Stimulated activated CD8-positive, alpha-beta memory T cell treated with anti-CD3 and anti-CD28 coated beads, Interleukin-7, amount 100 ng/mL, for 4 hours (primary cell): Measurements from ENCODE around the gene NBAS.
"Not testable (repeated sequence)": the region's sequence is repeated elsewhere in the genome, so short reads cannot be mapped to it uniquely, and the experiment has no call there.

Source experiments
- DNase-seq, 2 donors: peaks; one replicate each; pipeline ENCODE4 v3.0.0-alpha.2; 2020; ENCODE audit warnings: low read depth in 2 of 2

NBAS gene

DNA sequence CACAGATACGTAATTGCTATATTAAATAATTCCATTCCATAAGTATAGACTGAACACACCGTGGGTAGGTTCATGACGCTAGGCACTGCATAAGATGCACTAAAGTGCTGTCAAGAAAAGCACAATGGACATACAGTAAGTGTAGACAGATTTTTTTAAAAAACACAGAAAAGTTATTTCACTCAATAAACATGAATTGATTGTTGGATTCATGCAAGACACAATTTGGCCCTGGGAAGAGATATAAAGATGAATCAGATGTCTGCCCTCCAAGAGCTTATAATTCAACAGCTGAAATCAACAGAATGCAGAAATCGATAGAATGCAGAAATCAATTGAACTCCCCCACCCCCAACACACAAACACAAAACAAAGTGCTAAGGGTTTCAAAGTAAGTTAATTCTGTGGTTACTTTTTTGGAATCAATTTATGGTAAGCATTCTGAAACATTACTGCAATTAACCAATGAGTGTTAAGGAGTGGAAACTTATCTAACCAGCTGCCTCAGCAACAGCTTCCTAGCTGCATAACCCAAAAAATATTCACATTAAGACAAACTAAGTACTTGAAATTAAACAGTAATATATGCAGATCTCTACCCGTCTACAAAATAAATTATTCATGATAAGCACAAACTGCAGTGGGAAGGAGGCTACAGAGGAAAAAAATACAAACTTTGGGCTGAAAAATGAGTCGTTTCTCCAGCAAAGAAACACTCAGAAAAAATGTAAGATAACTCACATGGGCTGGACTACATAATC is 1.6 kb downstream of the NBAS start:
- DNase-seq: no peak

DNA sequence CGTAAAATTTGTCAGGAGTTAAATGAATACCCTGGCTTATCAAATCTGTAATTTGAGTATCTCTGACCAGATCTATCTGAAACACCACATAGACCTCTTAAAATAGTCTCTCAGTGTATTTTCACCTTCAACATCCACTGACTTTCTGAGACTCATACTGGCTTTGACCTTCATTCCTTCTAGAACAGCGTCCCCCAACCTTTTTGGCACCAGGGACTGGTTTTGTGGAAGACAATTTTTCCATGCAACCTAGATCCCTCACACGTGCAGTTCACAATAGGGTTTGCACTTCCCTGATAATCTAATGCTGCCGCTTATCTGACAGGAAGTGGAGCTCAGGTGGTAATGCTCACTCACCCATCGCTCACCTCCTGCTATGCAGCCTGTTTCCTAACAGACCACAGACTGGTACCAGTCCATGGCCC is 3.2 kb downstream of the NBAS start:
- DNase-seq: no peak

DNA sequence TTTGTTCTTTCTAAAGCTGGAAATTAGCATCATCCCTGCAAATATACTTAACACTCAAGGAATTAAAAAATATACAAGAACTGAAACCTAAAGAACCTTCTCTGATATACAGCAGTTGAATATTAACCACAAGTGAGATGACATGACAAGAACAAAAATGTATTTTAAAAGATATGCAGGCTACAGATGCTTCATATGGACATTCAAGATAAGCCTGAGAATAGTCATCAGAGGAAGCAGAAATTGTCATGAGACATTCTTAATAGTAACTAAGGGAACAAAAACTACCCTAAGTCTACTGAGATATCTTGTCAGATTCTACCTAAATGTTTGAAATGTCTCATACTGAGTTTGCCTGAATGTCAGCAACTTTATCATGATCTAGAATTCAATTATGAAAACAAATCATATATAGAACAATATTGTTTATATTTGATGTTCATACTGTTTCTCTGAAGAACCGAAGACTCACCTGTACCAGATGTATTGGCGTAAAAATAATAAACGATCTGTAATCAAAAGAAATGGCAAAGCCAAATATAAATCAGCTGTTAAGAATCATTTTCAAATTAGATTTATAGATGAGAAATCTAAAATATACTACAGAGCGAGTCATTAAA is 4.7 kb downstream of the NBAS start:
- DNase-seq: no peak

DNA sequence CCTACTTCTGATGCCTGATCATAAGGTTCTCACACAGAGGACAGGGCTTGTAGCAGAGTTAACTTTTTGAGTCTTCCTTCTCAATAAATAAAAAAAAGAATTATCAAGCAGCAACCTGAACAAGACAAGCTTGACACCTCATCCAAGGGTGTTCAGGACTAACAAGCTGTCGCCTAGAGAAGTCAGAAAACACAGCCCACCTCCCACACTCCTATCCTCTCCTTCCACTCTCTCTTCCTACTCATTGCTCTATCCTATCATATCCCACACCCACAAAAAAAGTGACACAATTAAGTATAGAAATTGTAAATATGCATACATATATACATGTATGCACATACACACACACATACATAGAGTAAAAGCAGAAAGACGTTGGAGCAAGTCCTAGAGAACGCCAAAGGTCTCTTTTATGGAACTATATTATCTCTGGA is 5.4 kb downstream of the NBAS start:
- no peak for DNase-seq

DNA sequence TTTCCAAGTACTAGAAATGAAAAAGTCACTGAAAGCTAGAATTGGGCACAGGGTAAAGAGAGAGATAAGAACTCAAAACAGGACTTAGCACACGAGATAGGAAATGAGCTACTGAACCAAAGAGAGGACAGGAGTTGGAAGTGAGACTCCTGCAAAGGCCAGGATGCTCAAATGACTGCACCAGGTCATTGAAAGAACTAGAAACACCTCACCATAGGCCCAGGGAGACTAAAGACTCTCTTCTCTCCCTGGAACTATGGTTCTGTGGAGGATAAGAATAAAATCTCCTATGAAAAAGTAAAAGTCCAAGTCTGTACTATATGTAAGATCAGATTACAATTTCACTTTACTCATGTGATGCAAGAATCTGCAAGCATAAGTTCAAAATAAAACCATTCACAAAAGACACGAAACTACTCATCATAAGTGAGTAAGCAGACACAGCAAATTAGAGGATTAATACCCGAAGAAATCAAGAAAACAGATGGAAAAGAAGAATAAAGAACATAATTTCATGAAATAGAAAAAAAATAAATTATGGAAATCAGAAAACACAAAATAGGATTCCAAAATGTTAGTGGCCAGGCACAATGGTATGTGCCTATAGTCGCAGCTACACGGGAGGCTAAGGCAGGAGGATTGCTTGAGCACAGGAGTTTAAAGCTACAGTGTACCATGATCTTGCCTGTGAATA is 6.5 kb downstream of the NBAS start:
- DNase-seq: no peak

DNA sequence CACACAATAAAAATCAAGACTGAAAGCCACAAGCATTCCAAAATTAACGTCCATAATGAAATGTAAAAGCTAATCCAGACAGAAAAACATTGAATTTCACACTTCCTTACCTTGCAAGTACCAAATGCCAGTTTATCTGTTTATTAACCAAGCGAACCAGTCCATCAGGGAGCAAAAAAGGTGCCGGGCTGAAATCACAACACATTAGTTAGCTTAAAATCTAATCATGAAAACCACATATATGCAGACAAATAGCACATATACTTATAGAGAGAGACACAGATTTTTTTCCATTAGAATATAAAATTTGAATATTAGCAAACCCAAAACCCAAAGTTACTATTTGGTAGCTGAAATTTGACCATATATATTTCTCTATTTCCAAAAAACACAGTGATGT is 7.2 kb downstream of the NBAS start:
- no peak for DNase-seq

DNA sequence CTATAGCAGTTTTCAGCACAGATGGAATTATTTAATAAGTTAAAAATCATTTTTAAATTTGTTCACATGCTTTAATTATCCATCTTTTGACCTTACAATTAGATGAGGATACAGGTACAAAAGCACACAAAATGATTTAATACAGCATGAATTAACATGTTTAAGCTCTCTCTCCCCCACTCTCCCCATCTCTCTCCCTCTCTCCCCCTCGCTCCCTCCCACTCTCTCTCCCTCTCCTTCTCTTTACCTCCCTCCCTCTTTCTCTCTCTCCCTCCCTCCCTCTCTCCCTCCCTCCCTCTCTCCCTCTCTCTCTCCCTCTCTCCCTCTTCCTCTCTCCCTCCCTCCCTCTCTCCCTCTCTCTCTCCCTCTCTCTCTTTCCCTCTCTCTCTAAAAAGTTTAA is 7.6 kb downstream of the NBAS start:
- no peak for DNase-seq

DNA sequence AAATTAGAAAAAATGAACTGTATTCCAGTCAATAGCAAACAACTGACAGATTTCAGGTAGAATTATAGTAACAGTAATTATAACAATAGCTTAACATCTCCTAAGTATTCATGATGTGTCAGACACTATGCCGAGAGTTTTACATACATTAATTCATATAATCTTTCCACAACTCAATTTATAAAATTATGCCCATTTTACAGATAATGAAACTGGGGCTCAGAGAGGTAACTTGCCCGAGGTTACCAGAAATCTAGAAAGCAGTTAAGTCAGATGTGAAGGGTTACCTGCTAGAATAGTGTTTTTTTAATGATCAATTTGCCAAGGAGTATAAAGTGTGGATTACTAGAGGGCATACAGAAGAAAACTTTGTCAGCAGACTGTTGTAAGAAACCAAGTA is 12.2 kb downstream of the NBAS start:
- DNase-seq: no peak

GRCh38 chr2:15547115-15547876 is 13.8 kb downstream of the NBAS start:
- DNase-seq: no peak

- DNase-seq: no peak
Observed at GRCh38 chr2:15546297-15547098, 14.6 kb downstream of the NBAS start.

DNA sequence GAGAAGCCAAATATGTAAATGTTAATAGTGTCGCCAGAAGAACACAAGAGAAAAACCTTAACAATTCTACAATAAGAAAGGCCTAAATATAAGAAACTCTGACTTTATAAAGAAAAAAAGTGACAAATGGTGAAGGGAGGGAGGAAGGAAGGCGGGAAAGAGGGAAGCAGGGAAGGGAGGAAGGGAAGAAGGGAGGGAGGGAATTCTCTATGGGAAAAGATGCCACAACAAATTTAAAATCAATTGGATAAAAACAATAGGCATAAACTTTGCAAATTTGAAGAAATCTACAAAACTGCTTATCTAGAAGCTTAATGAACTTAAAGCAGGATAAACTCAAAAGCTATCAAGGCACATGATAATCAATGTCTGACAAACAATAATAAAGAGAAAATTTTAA is 16.9 kb downstream of the NBAS start:
- DNase-seq: no peak

DNA sequence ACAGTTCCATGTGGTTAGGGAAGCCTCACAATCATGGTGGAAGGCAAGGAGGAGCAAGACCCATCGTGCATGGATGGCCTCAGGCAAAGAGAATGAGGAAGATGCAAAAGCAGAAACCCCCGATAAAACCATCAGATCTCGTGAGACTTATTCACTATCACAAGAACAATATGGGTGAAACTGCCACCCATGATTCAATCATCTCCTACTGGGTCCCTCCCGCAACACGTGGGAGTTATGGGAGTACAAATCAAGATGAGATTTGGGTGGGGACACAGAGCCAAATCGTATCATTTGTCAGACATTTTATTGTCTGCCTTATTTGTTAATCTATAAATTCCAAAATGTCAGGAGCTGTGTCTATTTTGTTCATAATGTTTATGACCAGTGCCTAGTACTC is 17.6 kb downstream of the NBAS start:
- DNase-seq: no peak

DNA sequence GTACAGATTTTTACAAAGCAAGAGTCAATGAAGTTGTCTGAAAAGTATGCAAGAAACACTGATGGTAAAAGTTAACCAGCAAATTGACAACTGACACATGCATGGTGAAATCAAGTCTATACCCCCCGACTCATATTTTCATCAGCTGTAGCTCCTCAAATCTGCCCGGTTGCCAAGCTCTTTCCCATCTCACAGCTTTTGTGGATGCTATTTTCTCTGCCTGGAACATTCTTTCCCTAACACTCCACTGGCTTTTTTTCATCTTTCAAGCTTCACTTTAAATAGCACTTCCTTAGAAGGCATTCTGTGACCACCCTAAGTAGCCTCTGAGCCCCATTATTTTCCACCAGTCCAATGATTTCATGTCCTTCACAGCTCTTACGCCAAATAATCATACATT is 18.1 kb downstream of the NBAS start:
- no peak for DNase-seq

DNA sequence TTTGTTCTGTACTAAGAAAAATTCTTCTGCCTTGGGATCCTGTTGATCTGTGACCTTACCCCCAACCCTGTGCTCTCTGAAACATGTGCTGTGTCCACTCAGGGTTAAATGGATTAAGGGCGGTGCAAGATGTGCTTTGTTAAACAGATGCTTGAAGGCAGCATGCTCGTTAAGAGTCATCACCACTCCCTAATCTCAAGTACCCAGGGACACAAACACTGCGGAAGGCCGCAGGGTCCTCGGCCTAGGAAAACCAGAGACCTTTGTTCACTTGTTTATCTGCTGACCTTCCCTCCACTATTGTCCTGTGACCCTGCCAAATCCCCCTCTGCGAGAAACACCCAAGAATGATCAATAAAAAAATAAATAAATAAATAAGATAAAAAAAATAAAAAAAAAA is 18.9 kb downstream of the NBAS start:
- not testable (repeated sequence) for DNase-seq

GRCh38 chr2:15540523-15540922 is 20.6 kb downstream of the NBAS start:
- not testable (repeated sequence) for DNase-seq

GRCh38 chr2:15539999-15540398 is 21.1 kb downstream of the NBAS start:
- no peak for DNase-seq

- DNase-seq: no peak
Observed at GRCh38 chr2:15538792-15539191, 22.3 kb downstream of the NBAS start.

- no peak for DNase-seq
Observed at GRCh38 chr2:15533860-15534480, 27.2 kb downstream of the NBAS start.

GRCh38 chr2:15532996-15533395 is 28.1 kb downstream of the NBAS start:
- DNase-seq: no peak

GRCh38 chr2:15531095-15531854 is 29.9 kb downstream of the NBAS start:
- DNase-seq: no peak
